HUDEP-2 (cell line): ENCODE data around the gene TBX15.

ENCODE experiments used
- DNase-seq, 76 experiments: peaks; one replicate each; lab custom pipeline; 2025; ENCODE audit not compliant: unreplicated experiment in 76 of 76; lab: John Stamatoyannopoulos, UW

Gene TBX15

GRCh38 chr1:118985640-118986554 is 2.2 kb downstream of the TBX15 start:
- no peak for DNase-seq

DNA sequence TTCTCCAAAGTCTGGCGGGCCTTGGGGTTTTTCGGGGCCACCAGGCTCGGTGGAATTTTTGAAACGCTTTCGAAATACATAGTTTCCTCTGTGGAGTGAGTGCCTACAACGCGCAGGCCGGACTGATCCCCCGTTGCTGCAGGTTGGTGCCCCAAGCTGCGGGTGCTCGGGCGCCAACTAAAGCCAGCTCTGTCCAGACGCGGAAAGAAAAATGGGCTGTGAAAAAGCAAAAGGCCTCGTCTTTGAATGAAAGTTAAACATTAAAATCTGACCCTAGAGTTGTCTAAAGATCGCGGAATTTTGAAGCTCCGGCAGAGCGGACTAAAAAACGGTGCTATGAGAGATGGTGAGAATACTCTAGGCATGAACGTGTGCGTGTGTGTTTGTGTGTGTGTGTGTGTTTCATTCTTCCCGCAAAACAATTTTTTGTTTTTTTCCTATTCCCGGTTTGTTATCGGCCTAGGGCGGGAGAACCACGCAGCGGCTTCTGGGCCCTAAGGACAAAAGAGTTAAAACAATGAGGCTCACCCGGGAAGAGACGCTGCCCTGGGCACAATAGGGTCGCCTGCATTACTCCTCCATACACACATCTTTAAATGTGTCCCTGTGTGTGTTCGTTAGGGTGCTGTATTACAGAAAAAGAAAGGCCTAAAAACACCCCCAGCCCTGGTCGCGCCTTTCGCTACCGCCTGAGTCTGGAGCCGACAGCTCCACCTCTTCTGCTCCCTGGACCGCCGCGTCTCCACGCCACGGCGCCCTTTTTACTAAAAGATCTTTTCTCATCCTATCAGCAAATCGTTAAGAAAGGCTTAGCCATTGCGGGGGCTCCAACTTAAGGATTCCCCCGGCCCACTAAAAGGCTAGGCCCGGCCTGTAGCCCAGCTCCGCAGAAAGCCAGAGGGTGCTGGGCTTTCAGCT is 3.2 kb downstream of the TBX15 start:
- DNase-seq = no peak

DNA sequence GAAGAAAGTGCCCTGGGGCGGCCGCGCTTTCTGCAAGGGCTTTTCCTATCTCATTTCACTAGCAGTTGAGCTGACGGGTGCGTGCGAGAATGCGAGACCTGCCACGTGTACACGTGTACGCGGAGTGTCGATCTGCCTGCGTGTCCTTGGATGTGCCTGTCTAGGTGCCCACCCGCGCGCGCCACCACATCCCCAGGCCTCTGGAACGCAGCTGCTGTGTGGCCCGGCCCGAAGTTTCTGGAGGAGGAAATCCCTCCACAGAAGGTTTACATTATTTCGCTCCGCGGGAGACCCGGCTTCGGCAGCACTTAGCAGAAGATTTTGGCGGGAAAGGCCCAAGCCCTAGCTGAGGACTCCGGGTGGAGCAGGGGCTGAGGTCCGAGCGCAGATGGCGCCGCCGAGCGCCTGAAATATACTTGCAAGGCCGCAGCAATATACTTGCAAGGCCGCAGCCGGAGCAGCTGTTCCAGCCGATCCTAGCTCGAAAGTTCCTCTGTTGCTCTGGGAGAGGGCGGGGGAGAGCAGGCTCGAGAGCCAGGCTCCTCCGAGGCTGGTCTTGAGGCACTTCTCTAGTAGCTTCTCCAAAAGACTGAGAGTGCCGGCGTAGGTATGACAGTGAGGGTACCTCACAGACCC is 3.9 kb downstream of the TBX15 start:
- no peak for DNase-seq

DNA sequence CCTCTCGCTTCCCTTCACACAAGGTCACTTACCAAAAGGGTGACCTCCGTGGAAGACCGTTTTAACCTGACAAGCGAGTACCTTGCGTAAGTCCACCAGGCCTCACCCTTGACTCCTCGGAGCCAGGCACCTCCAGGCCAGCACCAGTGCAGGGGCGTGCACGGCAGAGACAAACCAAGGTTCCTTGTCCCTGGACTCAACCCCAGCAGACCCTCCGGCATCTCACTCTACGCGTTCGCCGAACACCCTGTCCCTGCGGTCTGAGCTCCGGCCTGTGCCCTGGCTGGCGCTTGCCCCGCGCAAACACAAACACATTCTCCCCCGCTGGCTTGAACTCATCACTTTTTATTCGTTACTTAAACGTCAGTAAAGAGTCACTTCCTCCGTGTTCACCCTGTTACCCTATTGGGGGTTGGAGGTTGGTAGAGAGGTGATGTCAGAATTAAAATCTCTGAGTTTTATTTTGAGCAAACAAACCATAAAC is 4.5 kb downstream of the TBX15 start:
- no peak for DNase-seq

DNA sequence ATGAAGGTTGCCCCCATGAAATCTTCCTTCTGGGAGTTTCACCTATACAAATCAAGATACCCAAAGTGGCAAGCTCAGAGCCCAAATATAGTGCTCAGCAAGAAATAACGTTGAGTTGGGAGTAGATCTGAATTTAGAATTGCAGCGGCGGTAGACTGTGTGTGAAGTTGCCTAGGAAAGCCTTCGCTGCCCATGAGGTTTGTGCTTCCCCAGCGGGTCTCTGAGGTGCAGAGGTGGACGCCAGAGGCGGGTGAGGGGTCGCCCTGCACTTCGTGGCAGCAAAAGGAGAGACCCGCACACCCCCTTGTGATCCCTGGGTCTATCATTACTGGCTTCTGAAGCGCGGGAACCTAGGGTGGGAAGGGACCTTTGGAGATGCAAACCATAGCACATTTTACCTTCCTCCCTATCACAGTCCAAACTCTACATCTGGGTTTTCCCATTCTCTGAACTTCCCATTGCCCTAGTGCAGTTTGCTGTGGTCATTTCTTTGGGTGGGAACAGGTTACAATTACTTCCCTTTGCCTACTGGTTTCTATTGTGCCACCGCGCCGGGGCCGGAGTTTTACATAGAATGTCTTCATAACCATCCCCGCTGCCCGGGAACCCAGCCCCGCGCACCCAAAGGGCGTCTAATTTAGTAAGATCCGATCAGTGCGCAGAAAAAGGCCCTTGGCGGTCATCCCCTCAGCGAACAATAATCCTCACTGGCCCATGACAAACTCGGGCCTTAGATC is 5.2 kb downstream of the TBX15 start:
- DNase-seq = no peak

- DNase-seq = no peak
Observed at GRCh38 chr1:118982266-118982665, 5.9 kb downstream of the TBX15 start.

GRCh38 chr1:118981436-118981835 is 6.7 kb downstream of the TBX15 start:
- DNase-seq = no peak

GRCh38 chr1:118979754-118980575 is 8.2 kb downstream of the TBX15 start:
- no peak for DNase-seq

DNA sequence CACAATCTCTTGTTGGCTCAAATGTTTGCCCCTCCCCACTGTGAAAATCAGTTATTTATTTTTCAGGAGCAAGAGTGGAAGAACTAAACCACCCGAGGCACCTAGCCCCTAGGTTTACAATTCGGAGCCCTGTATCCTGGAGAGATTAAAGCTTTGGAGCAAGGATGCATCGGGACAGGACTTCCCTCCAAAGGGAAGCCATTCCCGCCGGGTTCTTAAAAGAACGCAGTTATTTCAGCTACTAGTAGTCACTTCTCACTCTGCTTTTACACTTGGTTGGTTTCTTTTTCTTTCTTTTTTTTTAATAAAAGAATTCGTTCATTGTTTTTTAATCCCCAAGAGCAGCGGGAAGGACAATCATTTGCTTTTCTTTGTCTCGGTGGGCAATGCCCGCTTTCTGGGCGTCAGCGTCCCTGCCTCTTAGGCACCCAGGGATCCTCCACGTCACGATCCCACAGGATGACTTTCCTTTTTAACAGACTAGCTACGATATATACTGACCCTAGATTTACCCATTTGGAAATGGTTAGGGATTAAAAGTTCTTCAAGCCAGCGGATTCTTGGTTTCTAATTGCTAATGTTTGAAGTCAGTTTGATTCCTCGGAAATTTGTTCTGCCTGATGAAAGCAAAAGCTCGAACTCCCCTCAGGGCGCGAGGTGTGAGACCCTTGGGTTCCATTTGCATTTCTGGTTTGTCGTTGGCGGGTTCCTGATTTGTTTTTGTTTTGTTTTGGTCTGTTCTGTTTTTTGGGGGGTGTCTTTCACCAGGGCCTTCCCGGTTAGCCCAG is 9.0 kb downstream of the TBX15 start:
- no peak for DNase-seq

DNA sequence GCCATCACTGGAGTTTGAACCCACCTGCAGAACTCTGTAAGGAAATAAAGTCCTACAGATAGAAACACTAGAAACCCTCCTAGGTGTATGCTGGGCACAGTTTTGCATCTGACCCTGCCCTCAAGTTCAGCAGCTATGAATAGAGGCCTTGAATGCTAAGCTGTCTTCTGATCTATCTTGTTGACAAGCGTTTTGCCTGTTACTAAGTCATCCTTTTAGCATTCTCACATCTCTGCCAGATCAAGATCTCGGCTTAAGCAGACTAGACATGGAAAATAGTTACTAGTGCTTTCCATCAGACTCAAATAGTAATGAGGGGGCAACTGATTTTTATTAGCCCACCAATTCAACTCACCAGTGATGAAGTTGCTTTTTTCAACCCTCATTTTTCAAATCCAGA is 10.5 kb downstream of the TBX15 start:
- DNase-seq = no peak

GRCh38 chr1:118974661-118975060 is 13.5 kb downstream of the TBX15 start:
- no peak for DNase-seq

- no peak for DNase-seq
Observed at GRCh38 chr1:118973531-118974137, 14.5 kb downstream of the TBX15 start.

DNA sequence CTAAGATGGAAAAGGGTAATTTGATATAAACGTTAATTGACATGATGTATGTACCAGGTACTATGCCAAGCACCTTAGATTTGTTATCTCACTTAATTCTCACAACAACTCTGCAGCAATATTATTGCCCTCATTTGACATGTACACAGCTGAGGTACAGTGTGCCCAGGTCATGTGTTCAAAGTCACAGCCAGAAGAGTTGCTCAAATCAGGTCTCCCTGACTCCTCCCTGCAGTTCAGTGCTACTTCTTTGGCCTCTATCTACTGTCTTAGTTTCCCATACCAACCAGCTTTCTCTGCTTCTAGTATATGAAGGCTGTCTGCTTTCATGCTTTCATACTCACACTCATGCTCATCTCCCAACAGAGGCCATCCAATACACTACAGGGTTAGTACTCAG is 15.1 kb downstream of the TBX15 start:
- no peak for DNase-seq

DNA sequence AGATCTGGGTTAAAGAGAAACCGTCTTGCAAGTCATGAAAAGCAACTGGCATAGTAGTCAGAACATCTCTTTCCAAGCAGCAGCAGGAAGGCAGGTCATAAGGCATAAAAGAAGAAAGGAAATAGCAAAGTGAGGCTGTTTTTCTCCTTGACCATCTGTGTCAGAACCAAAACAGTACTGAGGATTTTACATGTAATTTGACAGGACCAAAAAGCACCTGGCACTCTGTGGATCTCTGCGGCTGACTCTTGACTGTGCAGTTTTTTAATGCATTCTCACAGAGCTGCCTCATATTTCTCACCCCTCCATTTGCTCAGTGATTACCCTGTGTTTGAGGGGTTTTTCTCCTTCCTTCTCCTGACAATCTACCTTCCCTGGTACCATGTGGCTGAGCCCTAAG is 17.7 kb downstream of the TBX15 start:
- DNase-seq = no peak

DNA sequence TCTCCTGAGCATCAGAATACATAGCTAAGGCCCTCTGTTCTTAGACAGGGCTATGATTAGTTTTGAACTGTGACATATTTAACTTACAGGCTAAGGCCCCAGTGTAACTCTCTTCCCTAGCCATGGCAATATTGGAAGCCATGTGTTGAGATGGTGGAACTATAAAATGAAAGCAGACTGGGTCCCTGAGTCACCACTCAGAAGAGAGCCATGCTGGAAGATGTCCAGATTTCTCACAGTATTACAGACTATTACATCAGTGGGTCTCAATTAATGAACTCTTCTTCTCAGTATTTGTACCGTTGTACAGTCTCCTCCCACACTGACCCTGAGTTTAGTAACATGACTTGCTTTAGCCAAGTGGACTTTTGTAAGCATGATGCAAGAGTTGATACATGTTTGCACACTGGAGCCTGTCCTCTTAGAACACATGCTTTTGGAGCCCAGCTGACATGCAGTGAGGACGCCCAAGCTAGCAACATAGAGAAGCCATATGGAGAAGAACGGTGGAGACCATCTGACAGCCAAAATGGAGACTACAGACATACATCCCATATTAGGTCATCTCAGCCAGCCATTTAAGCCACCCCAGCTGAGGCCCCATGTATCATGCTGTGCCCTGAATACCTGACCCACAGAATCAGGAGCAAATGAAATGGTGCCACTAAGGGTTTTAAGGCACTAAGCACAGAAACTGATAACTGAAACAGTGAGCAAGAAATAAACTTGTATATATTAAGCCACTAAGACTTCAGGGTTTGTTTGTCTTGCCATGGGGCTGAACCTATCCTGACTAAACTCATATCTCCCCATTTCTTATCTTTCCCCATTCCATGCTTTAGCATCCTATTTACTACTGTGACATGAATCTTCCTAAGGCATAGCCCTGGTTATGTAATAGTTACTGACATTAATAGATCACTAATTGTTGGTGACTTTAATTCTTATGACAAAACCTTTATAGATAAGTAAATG is 24.4 kb downstream of the TBX15 start:
- no peak for DNase-seq

GRCh38 chr1:118963138-118963455 is 25.0 kb downstream of the TBX15 start:
- no peak for DNase-seq

- no peak for DNase-seq
Observed at GRCh38 chr1:118961156-118961555, 27.0 kb downstream of the TBX15 start.
